Dedifferentiated amniotic fluid mesenchymal stem cell (primary cell): ENCODE data around the gene CNGB1.
A peak's percentile ranks its signal among the peaks of the same experiment; 100 is the strongest.
"Not testable (repeated sequence)": the region's sequence is repeated elsewhere in the genome, so short reads cannot be mapped to it uniquely, and the experiment has no call there.

Experiments
- DNase-seq: peaks from one replicate; pipeline ENCODE4 v3.0.0-alpha.2; 2016; ENCODE audit errors: extremely low spot score

Gene CNGB1

DNA sequence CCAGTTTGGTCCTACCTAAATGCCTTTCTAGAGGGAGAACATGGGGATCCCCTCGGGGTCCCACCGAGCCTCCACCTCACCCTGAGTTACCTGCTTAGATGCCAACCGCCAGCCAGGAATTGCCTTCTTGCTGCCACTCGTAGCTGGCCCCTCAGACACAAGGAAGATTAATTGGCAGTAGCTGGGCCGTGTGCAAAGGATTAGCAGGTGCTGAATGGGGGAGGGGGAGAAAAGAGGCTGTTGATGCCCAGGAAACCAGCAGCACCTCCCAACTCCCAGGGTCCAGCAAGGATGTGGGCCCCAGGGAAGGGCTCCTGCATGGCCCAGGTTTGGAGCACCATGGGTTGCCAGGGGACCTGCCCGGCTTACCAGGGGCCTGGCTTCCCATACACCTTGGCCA is at the start of gene CNGB1:
Gene CNGB1 (minus strand): TSS at position 159 of the 400 bp plus-strand sequence. CDS start 3,842 bp downstream, outside the sequence.
- no peak for DNase-seq

DNA sequence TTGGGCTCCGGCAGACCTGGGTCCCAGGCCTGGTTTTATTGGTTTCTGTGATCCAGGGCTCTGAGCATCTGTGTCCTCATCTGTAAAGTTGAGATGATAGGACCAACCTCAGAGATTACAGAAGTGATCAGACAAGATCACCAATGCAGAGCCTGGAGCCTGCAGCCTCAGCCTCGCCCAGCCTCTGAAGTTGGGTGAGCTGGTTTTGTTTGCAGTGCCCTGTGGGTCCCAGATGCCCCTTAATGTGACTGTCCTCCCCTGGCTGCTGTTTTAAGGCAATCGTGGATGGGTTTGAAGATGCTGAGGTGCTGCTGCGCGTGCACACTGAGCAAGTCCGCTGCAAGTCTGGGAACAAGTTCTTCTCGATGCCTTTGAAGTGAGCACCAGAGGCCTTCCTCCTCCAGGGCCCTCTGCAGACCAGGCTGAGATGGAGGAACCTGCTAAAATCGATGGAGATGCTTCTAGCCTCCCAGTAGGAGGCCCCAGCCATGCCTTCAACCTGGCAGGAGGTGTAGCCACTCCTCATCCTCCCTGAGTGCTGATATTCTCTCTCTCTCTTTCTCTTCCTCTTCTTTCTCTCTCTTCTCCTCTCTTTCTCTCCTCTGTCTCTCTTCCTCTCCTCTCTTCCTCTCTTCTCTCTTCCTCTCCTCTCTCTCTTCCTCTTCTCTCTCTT is 49.1 kb upstream of the CNGB1 start:
- no peak for DNase-seq

DNA sequence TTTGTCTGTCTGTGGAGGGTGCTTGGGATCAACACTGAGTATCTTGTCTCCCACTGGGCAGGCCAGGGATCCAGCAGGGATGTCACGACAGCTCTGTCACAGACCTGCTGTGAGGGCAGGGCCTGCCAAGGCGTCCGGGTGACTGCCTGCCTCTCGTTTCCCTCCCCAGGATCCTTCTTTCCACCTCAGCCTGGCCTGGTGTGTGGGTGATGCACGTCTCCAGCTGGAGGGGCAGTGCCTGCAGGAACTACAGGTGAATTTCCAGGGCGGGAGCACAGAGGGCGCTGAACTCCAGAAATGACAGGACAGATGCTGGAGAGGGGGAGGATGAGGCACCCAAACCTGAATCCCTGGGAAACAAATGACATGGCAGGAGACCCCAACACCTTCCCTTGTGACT is 47.9 kb upstream of the CNGB1 start:
- no peak for DNase-seq

DNA sequence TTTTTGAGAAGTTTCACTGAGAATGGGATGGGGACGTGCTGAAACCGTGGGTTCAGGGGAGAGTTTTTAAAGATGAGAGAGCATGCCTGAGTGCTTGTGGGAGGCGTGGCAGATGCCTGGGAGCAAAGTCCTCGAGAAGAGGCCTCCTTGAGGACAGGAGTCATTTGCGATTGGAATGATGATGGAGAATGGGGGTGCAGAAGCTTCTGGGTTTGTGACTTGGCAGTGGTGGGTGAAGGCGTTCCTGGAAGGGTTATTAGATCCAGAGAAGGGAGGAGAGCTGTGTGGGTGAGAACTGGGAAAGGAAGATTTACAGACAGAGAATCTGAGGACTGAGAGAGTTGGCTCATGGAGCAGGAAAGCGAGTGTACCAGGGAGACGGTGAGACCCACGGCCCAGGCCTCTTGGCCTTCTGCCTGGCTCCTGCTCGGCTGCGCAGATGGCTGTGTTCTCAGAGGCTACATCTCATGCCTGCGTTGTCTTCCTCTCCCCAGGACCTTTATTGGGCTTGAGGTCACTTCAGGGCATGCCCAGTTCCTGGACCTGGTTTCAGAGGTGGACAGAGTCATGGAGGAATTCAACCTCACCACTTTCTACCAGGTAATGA is 46.0 kb upstream of the CNGB1 start:
- no peak for DNase-seq

DNA sequence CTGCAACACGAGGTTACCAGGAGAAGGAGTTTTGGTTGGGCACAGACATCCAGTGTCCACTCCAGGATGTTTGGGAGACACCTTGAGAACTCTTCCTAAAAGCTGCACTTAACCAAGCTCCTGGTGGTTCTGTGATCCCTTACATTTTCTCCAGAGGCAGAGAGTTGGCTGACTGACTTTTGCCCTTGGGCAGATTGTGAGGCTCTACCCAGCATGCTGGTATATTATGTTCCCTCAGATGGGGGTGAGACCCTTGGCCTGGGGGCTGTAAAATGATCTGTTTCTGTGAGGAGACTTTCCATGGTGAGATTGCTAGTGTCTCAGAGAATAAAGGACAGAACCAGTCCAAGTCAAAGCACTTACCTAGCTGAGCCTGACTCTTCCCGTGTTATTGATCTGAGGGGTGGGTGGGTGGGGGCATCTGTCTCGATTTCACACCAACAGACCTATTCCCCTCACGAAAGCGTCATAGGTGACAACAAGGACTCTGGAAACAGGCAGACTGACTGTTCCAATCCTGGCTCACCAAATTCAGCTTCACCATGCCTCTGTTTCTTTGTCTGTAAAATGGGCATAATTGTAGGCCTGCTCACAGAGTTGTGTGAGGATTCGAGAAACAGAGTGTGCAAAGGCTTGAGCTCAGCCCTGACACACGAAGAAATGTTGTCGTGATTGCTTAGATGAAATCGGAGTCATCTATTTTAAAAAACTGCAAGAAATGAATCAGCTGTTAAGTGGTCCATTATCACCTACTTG is 42.5 kb upstream of the CNGB1 start:
- no peak for DNase-seq

DNA sequence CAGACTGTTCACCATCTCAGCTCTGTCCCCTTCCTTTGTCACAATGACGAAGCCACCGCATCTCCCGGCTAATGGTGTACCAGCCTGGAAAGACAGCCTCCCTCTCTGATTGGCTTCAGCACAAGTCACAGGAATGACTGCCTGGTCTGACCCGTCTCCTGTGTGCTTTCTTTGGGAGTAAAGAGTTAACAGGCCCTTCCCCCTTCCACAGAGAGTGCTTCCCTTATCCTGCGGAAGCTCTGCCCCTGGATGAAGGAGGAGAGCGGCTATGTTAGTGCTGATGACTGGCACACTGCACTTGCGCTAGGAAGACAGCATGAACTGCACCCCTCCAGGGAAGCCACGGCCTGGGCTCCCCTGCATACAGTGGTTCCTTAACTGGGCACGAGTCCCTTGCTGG is 41.6 kb upstream of the CNGB1 start:
- no peak for DNase-seq

DNA sequence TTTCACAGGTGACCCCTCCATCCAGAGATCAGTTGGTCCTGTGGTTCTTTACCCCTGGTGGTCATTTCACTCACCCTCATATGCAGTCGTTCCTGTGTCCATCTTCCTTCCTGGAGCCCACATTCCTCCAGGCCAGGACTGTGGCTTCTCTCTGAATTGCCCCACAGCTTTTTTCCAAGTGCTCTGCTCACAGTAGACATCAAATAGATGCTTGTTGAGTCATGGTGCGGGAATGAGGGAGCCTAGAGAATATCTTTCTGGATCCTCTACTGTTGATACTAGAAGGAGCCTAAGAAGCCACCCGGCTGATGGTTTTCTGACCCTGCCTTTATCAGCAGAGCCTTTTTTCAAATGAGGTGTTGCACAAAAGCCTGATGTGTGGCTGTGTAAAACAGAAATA is 40.7 kb upstream of the CNGB1 start:
- DNase-seq: no peak

DNA sequence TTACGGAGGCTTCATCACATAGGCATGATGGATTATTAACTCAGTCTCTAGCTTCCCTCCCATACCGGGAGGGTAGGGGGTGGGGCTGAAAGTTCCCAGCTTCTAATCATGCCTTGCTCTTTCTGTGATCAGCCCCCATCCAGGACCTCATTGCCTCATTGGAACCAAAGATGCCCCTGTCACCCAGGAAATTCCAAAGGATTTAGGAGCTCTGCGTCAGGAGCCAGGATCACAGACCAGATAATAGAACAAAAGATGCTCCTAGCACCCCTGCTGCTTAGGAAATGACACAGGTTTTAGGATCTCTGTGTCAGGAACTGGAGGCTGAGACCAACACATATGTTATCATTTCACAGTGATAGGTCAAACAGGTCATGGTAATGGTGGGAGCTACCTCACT is 40.0 kb upstream of the CNGB1 start:
- no peak for DNase-seq

DNA sequence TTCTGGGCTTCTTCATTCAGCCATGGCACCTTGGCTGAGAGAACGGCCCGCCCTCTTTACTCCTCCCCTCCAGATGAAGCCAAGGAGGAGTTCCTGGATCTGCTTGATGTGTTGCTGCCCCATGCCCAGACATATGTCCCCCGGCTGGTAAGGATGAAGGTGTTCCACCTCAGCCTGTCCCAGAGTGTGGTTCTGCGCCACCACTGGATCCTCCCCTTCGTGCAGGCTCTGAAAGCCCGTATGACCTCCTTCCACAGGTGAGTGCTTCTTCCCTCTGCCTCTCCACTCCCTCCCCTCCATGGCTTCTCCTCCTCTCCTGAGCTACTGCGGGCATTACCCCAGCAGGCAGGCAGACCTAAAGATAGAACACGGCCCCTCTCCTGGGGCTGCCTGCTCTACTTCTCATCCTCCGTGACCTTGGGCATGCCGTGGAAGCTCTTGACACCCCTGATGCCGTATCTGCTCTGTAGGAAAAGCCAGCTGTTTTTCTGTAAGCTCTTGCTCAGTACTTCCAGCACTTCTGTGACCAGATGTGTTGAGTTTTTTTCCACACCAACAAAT is 39.0 kb upstream of the CNGB1 start:
- no peak for DNase-seq

DNA sequence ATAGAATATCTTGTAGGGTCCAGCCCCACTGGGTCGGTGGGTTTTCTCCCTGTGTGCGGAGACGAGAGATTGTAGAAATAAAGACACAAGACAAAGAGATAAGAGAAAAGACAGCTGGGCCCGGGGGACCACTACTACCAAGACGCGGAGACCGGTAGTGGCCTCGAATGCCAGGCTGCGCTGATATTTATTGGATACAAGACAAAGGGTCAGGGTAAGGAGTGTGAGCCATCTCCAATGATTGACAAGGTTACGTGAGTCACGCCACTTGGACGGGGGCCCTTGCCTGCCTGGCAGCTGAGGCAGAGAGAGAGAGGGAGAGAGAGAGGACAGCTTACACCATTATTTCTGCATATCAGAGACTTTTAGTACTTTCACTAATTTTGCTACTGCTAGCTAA is 33.8 kb upstream of the CNGB1 start:
- DNase-seq: not testable (repeated sequence)

DNA sequence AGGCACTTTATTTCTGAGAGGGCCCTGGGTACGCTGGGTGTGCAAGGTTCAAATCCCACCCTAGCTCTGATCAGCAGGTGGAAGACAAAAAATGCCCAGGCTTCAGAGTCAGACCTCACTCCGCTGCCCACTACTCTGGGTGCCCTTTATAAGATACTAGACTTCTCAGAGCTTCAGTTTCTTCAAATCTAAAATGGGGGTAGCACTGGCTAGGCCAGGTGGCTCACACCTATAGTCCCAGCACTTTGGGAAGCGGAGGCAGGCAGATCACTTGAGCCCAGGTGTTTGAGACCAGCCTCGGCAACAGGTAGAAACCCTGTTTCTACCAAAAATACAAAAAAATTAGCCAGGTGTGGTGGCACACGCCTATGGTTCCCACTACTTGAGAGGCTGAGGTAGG is 32.0 kb upstream of the CNGB1 start:
- DNase-seq: no peak

DNA sequence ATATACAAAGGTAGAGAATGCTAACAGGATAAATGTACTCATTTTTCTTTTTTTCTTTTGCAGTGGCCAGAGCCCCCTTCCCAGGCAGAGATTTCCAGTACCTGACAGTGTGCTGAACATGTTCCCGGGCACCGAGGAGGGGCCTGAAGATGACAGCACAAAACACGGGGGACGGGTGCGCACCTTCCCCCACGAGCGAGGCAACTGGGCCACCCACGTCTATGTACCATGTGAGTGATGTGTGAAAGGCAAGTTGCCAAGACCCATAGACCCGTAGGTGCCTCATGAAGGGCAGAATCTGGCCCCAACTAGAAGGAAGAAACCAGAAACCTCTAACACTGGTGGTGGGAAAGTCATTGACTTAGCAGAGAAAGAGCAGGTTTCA is 31.5 kb upstream of the CNGB1 start:
- no peak for DNase-seq

DNA sequence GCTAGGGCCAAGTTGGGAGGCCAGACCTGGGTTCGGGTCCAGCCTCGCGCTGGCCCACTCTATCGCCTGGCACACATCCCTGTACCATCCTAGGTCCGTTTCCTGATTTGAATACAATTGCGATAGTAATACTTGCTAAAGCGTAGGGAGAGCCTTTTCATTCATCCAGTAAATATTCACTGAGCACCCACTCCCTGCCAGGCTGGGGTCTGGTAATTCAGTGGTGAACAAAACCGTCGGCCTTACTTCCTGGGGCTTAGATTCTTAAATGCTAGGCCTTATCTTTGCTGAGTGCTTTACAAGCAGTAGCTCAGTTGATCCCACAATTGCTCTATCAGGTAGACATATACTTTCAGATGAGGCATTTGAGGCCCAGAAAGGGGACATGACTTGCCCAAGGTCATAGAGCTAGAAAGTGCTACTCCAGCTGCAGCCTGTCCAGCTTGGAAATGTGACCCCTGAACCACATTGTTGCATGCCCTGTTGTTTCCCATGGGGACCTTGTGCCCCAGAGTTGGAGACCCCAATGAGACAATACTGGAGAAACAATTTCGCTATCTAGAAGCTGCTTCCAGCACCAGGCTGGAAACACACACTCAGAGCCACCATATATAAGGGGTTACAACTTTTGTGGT is 31.0 kb upstream of the CNGB1 start:
- no peak for DNase-seq

DNA sequence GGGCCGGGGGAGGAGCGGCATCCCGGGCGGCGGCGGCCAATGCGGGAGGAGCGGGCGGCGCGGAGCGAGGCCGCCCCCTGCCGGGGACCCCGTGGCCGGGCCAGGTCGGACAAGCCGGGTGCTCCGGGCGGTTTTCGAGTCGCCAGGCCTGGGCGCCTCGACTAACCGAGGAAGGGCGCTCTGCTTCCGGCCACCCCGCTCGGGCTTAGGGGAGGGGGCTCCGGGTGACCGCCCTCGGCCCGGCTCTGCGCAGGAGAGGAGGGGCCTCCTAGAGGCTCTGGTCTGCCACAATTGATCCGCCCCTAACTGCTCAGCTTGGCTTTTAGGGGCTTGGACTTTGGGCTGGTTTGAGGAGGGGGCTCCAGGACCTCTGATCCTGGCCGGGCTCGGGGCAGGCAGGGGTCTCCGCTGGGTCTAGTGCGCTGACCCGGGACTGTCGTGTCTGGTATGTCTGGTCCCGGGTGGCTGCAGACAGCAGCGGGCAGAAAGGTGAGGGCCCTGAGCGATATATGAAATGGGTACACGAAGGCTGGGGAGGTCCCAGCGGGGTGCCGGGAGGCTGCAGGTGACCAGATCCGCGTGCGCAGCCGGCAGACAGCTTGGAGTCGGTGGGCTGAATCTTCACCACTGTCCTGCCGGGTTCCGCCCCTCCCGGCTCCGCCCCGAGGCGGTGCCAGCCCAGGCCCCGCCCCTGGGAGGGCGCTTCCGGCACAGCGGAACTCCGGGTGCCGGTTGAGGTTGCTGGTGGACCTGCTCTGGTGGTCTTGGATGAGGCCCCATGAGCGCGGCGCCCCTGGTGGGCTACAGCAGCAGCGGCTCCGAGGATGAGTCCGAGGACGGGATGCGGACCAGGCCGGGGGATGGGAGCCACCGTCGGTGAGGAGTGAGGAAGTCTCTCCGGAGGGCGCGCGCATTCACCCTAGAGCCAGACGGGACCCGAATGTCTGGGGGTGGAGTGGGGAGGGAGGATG is 30.1 kb upstream of the CNGB1 start, which contains the start of gene USB1:
Gene USB1 (plus strand): TSS at position 702 of the 971 bp plus-strand sequence. CDS start 77 bp downstream, at position 779.
- DNase-seq: peak; percentile 60

DNA sequence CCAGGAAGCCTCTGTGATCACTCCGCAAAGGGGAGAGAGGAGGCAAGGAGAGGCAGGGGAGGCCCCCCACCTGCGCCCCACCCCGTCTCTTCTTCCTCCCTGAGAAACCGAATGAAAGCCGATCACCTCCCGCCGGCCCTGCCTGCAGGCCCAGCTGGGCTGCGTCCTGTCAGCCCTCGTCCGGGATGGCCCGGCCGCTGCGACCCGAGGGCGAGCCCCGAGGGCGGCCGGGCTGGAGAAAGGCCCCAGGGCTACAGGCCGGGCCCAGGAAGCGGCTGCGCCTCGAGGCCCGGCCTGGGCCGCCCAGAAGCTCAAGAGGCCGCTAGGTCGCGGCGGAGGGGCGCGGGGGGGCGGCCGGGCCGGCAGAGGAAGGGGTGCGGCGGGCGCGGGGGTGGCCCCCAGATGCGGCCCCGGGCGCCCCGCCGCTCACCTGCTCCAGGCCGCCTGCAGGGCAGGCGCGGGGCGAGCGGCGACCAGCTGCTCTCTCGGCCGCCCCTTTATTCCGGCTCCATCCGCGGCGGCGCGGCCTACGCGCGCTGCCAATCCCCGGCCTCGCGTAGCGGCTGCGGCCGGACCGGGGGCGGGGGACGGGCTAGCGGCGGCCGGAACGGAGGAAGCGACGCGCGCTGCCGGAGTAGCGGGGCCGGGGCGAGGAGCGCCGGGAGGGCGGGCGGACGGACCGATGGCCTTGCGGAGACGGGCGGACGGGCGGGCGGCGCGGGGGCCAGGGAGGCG is 29.2 kb upstream of the CNGB1 start, which contains the start of gene ZNF319:
Gene ZNF319 (minus strand): TSS at position 702 of the 735 bp plus-strand sequence. CDS start 2,407 bp downstream, outside the sequence.
- DNase-seq: no peak

DNA sequence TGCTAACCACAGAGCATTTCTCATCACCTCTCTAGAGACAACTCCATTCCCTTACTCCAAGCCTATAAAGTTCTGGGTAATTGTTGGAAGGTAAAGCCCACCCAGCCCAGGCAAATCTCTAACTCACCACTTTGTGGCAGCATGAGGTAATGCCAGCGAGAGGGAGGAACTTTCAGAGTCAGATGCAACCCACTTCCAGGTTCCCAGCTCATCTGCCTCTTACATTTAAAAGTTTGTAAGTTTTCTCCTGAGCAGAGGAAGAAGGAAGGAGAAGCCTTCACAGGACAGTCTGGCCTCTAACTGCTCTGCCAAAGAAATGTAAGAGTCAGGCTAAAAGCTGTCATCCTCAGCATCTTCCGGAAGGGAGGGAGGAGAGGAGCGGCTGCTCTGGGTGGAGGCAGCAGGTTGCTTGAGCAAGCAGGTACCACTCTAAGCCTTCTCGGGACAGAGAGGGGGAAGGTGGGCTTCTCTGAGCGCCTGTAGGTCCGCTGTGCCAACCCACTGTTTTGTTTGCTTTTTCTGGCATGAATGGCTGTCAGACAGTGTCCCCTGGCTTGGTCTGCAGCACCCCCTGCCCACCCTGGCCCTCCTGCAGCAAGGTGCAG is 28.5 kb upstream of the CNGB1 start:
- DNase-seq: no peak

DNA sequence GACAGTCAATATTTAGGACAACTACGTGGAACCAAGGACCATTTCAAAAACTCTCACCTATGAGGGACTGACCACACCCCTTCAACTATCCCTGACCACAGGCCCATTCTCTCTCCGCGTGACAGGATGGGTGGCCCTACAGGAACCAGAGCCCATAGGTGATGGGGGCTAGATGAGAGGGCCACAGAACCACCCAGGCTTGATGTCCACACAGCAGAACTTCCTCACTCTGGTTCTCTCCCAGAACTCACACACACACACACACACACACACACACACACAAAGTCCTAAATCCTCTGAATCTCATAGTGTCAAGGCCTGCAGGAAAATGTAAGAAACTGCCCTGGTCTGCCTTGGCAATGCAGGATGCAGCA is 28.1 kb upstream of the CNGB1 start:
- DNase-seq: no peak

DNA sequence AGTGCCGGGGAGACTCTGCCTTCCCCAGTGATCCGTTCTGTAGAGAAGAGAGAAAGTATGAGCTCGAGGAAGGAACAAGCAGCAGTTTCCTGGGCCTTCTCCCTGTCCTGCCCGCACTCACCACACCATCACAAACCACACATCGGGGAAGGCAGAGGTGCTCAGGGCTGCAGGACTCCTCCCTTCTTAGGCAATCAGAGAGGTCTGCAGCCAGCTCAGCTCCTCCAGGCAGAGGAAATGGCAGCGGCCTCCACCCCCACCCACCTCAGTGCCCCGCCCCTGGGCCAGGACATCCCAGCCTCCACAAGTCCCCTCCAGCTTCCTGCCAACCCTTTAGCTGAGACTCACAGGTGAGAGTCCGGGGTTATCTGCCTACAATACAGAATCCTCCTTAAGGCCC is 27.6 kb upstream of the CNGB1 start:
- DNase-seq: no peak

DNA sequence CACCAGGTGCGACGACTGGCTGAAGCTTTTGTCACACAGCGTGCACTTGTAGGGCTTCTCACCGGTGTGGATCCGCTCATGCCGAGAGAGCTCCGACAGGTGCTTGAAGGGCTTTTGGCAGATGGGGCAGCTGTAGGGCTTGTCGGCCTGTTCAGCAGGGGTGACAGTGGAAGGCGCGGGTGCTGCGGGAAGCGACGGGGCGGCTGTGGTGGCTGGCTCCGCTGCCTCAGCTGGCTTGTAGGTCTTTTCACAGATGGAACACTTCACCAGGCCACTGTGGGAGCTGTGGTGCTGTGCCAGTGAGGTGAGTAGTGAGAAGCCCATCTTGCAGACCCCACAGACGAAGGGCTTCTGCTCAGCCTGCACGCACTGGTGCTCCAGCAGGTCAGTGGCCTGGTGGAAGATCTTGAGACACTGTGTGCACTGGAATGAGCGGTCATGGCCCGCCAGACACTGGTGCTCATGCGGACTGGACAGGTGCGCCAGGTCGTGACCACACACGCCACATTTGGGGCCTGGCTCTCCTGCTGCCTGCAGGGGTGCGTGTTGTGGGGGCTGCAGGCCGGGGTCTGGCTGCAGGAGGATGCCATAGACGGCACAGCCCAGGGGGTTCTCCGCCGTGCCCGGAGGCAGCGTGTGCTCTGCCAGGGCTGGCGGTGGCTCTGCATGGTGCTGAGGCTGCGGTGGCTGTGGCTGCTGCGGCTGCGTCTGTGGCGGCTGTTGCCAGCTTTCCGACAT is 26.8 kb upstream of the CNGB1 start:
- DNase-seq: no peak
